H1 (cell line): Measurements from ENCODE around the gene MCM7. TPM values are rescaled to one million over a fixed set of nuclear protein-coding genes. Genes with fewer than 3 reads are reported as not detected.

ENCODE experiments used
- CHD1 ChIP-seq: IDR thresholded peaks from 2 replicates; pipeline ENCODE4 v1.6.1; 2012; ENCODE audit warnings: low read depth, low read length, improper control_type of control experiment
- CHD2 ChIP-seq: IDR thresholded peaks from 2 replicates; pipeline ENCODE4 v1.6.1; 2012; ENCODE audit warnings: low read length, improper control_type of control experiment
- CTBP2 ChIP-seq: IDR thresholded peaks from 2 replicates; pipeline ENCODE4 v1.7.0; 2011; ENCODE audit warnings: borderline replicate concordance, mild to moderate bottlenecking, moderate library complexity, mixed read lengths, low read length; ENCODE audit not compliant: insufficient read depth, insufficient read length
- GABPA ChIP-seq: IDR thresholded peaks from 2 replicates; pipeline ENCODE4 v1.6.1; 2011; ENCODE audit warnings: mild to moderate bottlenecking, low read length, moderate library complexity, borderline replicate concordance; ENCODE audit not compliant: insufficient read depth
- GTF2F1 ChIP-seq: IDR thresholded peaks from 2 replicates; pipeline ENCODE4 v1.6.1; 2012; ENCODE audit warnings: low read depth, low read length, improper control_type of control experiment, borderline replicate concordance
- HDAC6 ChIP-seq: IDR thresholded peaks from one replicate; pipeline ENCODE4 v1.7.1; 2012; ENCODE audit warnings: low read depth, mild to moderate bottlenecking, inconsistent platforms, low read length, moderate library complexity
- JUN ChIP-seq: IDR thresholded peaks from 2 replicates; pipeline ENCODE4 v1.6.1; 2011; ENCODE audit warnings: low read depth, mild to moderate bottlenecking, improper control_type of control experiment, low read length
- KDM1A ChIP-seq: fragments of 200-600, 300-600 bp; sonication (generic); IDR thresholded peaks from 2 replicates; pipeline ENCODE4 v1.7.1; 2016; ENCODE audit warnings: mild to moderate bottlenecking, low read length, borderline replicate concordance
- POLR2AphosphoS5 ChIP-seq: IDR thresholded peaks from 2 replicates; pipeline ENCODE4 v1.6.1; 2011; ENCODE audit warnings: low read depth, low read length
- RBBP5 ChIP-seq: IDR thresholded peaks from 2 replicates; pipeline ENCODE4 v1.7.1; 2012; ENCODE audit warnings: low read depth, mild to moderate bottlenecking, inconsistent platforms, low read length, moderate library complexity, borderline replicate concordance
- SAP30 ChIP-seq: fragments of 300-600 bp; sonication (generic); IDR thresholded peaks from 2 replicates; pipeline ENCODE4 v1.7.1; 2012; ENCODE audit warnings: low read length, moderate library complexity, mild to moderate bottlenecking, inconsistent platforms; ENCODE audit not compliant: insufficient read depth, insufficient replicate concordance
- SIN3A ChIP-seq, 2 experiments: IDR thresholded peaks in 1 of 2; conservative IDR thresholded peaks in 1 of 2; 2 replicates each; pipeline ENCODE4 v1.6.1; 2011 to 2012; ENCODE audit warnings: low read length in 2 of 2, improper control_type of control experiment in 1 of 2, low read depth in 1 of 2, mild to moderate bottlenecking in 1 of 2
- SIX5 ChIP-seq: IDR thresholded peaks from 2 replicates; pipeline ENCODE4 v1.6.1; 2011; ENCODE audit warnings: mild to moderate bottlenecking, low read depth, low read length
- SP1 ChIP-seq: IDR thresholded peaks from 2 replicates; pipeline ENCODE4 v1.6.1; 2011; ENCODE audit warnings: low read depth, low read length
- polyA plus RNA-seq, 7 experiments: library from polyadenylated mRNA; depleted of rRNA in 3 of 7; stranded (reverse) in 5 of 7; unstranded in 2 of 7; fragments of >200 nt in 5 of 7; fragments of 200-250 nt in 2 of 7; gene quantifications; 1 replicate in 5 of 7; 2 replicates in 1 of 7; 4 replicates in 1 of 7; pipeline versions ENCODE4 v1.2.1 to v1.2.3, GENCODE V29; 2011 to 2013; ENCODE audit warnings: missing spikeins in 2 of 7, mixed read lengths in 2 of 7
- total RNA-seq: library from RNA; stranded (reverse); fragmentation: NEBNext Ultra II Directional; extraction: Animal tissue kit (Norgen Biotek cat#: 25700); gene quantifications from 2 replicates; pipeline ENCODE4 v1.2.1, GENCODE V29; 2021

Gene MCM7
- total and polyA plus RNA-seq, 2 of the 8 experiments (the other 6 are each of a cell fraction or from before 2014, with no cell fraction given) = 313 to 344 TPM

- no peak for TF ChIP-seq KDM1A
- TF ChIP-seq CHD1 = no peak
- no peak for TF ChIP-seq GTF2F1
- 0 out of 2 replicates have a peak, but pooled peaks have one; percentile 1 for TF ChIP-seq CHD2
- TF ChIP-seq HDAC6 = no peak
- TF ChIP-seq POLR2AphosphoS5 = no peak
- TF ChIP-seq SIN3A (conservative IDR thresholded peaks at IDR 0.05 in 1 of 2, IDR thresholded peaks at IDR 0.05 in 1 of 2; ENCODE audit: low read depth in 1 of 2, low read length in 2 of 2) = no peak; a peak in 1 of 4 replicates
- TF ChIP-seq GABPA = no peak
- TF ChIP-seq SIX5 = peak; percentile 63
- no peak for TF ChIP-seq SP1
- TF ChIP-seq SAP30 = no peak
- no peak for TF ChIP-seq JUN
- TF ChIP-seq CTBP2 = no peak
- TF ChIP-seq RBBP5 = no peak
Measured at GRCh38 chr7:100119970-100120732, 19.0 kb upstream of the MCM7 start (continued).
